K562 (cell line): ENCODE measurements around the gene NFKBIA. TPM values are rescaled to one million over a fixed set of nuclear protein-coding genes. Genes with fewer than 3 reads are reported as not detected.

Source experiments
- HDGF ChIP-seq: fragments of 450-650 bp; IDR thresholded peaks from 2 replicates; pipeline ENCODE4 v1.6.1; 2016
- ZNF512 ChIP-seq: IDR thresholded peaks from 2 replicates; pipeline ENCODE4 v1.6.1; 2016; ENCODE audit warnings: missing genetic modification characterization, missing compliant biosample characterization
- ZNF592 ChIP-seq: fragments of 450-650 bp; IDR thresholded peaks from 2 replicates; pipeline ENCODE4 v1.6.1; 2017; ENCODE audit warnings: antibody characterized with exemption, mild to moderate bottlenecking
- polyA plus RNA-seq, 8 experiments: library from polyadenylated mRNA; depleted of rRNA in 4 of 8; stranded (reverse) in 5 of 8; unstranded in 3 of 8; fragments of >200 nt; fragmentation: Nextera tagmentation in 2 of 8; fragmentation: Illumina TruSeq in 1 of 8; extraction: Ambion mirVana in 2 of 8; extraction: Trizol in 1 of 8; gene quantifications; 2 replicates each; pipeline versions ENCODE4 v1.2.1 to v1.2.3, GENCODE V29; 2011 to 2014; ENCODE audit warnings: inconsistent platforms in 1 of 8, missing spikeins in 1 of 8
- total RNA-seq, 7 experiments: library from RNA; depleted of rRNA in 6 of 7; stranded (reverse); fragments of >200 nt in 6 of 7; fragmentation: Illumina TruSeq in 2 of 7; extraction: Trizol in 2 of 7; gene quantifications; 2 replicates each; pipeline versions ENCODE4 v1.2.1 to v1.2.3, GENCODE V29; 2011 to 2021; ENCODE audit warnings: low replicate concordance in 1 of 7

NFKBIA gene
- total and polyA plus RNA-seq, 9 of the 15 experiments (the other 6 are each of a cell fraction or from before 2014, with no cell fraction given): 6.9 to 31.8 (median 18.2) TPM

DNA sequence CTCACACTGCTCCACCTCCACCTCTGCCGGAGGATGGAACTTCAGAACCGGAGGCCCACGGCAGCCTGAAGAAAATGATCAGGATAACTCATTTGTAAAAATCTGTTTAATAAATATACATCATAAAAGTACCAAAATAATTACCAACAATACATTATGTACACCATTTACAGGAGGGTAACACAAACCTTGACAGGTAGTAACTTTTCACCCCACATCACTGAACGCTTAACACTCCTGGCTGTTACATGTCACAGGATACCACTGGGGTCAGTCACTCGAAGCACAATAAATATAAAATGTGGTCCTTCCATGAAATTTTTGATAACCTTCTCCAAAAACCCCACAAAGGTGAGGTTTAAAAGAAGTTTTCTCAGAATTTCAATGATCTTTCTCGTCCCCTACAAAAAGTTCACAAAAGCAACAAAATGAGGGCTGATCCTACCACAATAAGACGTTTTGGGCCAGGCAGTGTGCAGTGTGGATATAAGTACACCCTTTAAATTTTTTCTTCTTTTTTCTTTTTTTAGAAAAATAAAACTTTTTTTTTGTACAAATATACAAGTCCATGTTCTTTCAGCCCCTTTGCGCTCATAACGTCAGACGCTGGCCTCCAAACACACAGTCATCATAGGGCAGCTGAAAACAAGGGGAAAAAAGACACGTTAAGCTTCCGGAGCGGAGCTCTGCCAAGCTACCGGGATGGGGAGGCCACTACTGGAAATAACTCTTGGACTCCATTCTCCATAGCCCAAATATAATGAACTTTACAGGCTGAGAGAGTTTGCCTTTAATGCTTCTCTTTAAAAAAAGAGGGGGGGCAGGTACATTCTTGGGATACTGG is 2.9 kb downstream of the NFKBIA start (continued):
- no peak for TF ChIP-seq ZNF592
- no peak for TF ChIP-seq ZNF512
- no peak for TF ChIP-seq HDGF
